ENCODE results near the gene FNBP1. TPM values are rescaled to one million over a fixed set of nuclear protein-coding genes. Genes with fewer than 3 reads are reported as not detected.
"Not testable (repeated sequence)": the region's sequence is repeated elsewhere in the genome, so short reads cannot be mapped to it uniquely, and the experiment has no call there.

FNBP1 gene
- total and polyA plus RNA-seq, 2 of the 8 experiments (the other 6 are each of a cell fraction or from before 2014, with no cell fraction given) = 7.2 to 40.9 TPM

DNA sequence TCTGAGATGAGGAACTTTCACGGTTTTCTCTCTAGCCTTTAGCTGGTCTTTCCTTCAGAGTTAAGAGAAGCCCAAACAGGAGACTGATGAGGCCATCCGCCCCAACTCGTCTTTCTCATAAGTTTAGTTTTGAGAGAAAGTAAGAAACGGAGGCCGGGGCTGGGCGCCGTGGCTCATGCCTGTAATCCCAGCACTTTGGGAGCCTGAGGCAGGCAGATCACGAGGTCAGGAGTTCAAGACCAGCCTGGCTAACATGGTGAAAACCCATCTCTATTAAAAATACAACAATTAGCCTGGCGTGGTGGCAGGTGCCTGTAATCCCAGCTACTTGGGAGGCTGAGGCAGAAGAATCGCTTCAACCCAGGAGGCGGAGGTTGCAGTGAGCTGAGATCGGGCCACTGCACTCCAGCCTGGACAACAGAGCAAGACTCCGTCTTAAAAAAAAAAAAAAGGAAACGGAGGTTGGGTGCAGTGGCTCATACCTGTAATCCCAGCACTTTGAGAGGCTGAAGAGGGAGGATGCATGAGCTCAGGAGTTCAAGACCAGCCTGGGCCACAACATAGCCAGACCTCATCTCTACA is 152.2 kb downstream of the FNBP1 start:
- Histone ChIP-seq H4K8ac (ENCODE audit: extremely low read depth, insufficient read depth, low read length) (peak overlapping the region; percentile 14; the same call in 1 of the 2 replicates), H3K4me1 (replicated peaks in 1 of 4; ENCODE audit: control insufficient read depth in 3 of 4, insufficient read depth in 4 of 4, low read length in 3 of 4) (peaks cover 0 to 13% (median 10%) of the 10 kb centered on the region in 4 experiments; a peak in 6 of 7 replicates), H3K4me3 (ENCODE audit: extremely low read depth in 1 of 4, insufficient read depth in 2 of 4, low read depth in 3 of 4, low read length in 4 of 4) (peak overlapping the region; percentile 17 to 51 (median 20); a peak in 6 of 8 replicates), H3K4ac (replicated peaks; ENCODE audit: insufficient read length, low read depth, low read length) (peak overlapping the region; percentile 28), H4K5ac (ENCODE audit: insufficient read length, low read depth, low read length) (peak overlapping the region; percentile 68), H3K18ac (ENCODE audit: extremely low read depth, low read length) (peak overlapping the region; percentile 87), H3K4me2 (ENCODE audit: insufficient read depth in 1 of 2, low read depth in 2 of 2, low read length in 2 of 2) (peak overlapping the region; percentile 72 to 92; a peak in 3 of 4 replicates)
- H4K20me1 ChIP-seq (replicated peaks in 1 of 2; ENCODE audit: control insufficient read depth in 1 of 2, insufficient read depth in 2 of 2, low read length in 2 of 2); H3K36me3 ChIP-seq (ENCODE audit: control insufficient read depth in 2 of 4, insufficient read depth in 4 of 4, low read length in 3 of 4); FAIRE-seq; H3K27me3 ChIP-seq (replicated peaks in 1 of 4; ENCODE audit: control insufficient read depth in 3 of 4, extremely low read depth in 1 of 4, insufficient read depth in 3 of 4, low read length in 3 of 4); H2BK15ac ChIP-seq (ENCODE audit: low read length); H3K79me1 ChIP-seq (ENCODE audit: low read depth, low read length); H3K23me2 ChIP-seq (ENCODE audit: low read depth, low read length); CTCF ChIA-PET (ENCODE audit: partially characterized antibody); H4K91ac ChIP-seq (replicated peaks; ENCODE audit: insufficient read length, low read length); H2AFZ ChIP-seq (ENCODE audit: low read length); H3K27ac ChIP-seq (ENCODE audit: low read depth, low read length); H2BK12ac ChIP-seq (ENCODE audit: low read depth, low read length); H2BK5ac ChIP-seq (ENCODE audit: low read depth, low read length); H3K14ac ChIP-seq (ENCODE audit: insufficient read length); H3K9ac ChIP-seq (replicated peaks in 1 of 4; ENCODE audit: extremely low read depth in 1 of 4, low read depth in 3 of 4, low read length in 3 of 4); H2AK5ac ChIP-seq (ENCODE audit: low read depth, low read length); H2BK20ac ChIP-seq (ENCODE audit: low read length); H3K56ac ChIP-seq (replicated peaks; ENCODE audit: insufficient read length, low read depth, low read length); H3K79me2 ChIP-seq (ENCODE audit: control insufficient read depth in 1 of 2, insufficient read depth in 2 of 2, low read length in 2 of 2); H3K9me3 ChIP-seq (ENCODE audit: insufficient read depth in 2 of 2, low read depth in 1 of 2, low read length in 1 of 2); H2BK120ac ChIP-seq (replicated peaks; ENCODE audit: low read depth, low read length); H3K23ac ChIP-seq (ENCODE audit: insufficient read length); DNase-seq (ENCODE audit: low read depth in 1 of 2, low spot score in 2 of 2): not testable (repeated sequence)
- WGBS, 2 experiments (ENCODE audit: extremely low coverage in 1 of 2, insufficient coverage in 1 of 2, insufficient read length in 1 of 2, insufficient replicate concordance in 2 of 2, low coverage in 1 of 2, low lambda C conversion rate in 2 of 2, missing lambda C conversion rate in 1 of 2) = 58% methylated on average over 7 of the region's 14 CpGs; no CpG with 5 or more reads in 1 of the 2 experiments
- POLR2A ChIA-PET (ENCODE audit: partially characterized antibody) = interaction anchor here (0.6 to 1.0 kb wide), 2 partner anchors 79 to 95 kb away, joined by 3 read pairs; no protein-coding TSS in a partner anchor
